ENCODE data around the gene HNRNPK.

Gene HNRNPK

GRCh38 chr9:83934569-83935275 lies 45.3 kb downstream of the HNRNPK start:
- DNase-seq (ENCODE audit: low read depth, low spot score): no peak

- no peak for DNase-seq (ENCODE audit: low read depth, low spot score)
These were observed 46.2 kb downstream of the HNRNPK start for GRCh38 chr9:83933790-83934189.

- DNase-seq (ENCODE audit: low read depth, low spot score): no peak
These were observed 47.2 kb downstream of the HNRNPK start for GRCh38 chr9:83932851-83933250.

GRCh38 chr9:83932011-83932410 lies 48.0 kb downstream of the HNRNPK start:
- no peak for DNase-seq (ENCODE audit: low read depth, low spot score)

- no peak for DNase-seq (ENCODE audit: low read depth, low spot score)
These were observed 49.1 kb downstream of the HNRNPK start for GRCh38 chr9:83930881-83931280.

- DNase-seq (ENCODE audit: low read depth, low spot score): no peak
These were observed 52.4 kb downstream of the HNRNPK start for GRCh38 chr9:83927591-83927990.

GRCh38 chr9:83920927-83921707 lies 58.9 kb downstream of the HNRNPK start, which contains the start of gene KIF27:
Gene KIF27, minus strand, starts transcription at chr9:83921432. Its CDS starts 5,841 bp downstream, at chr9:83915591.
- DNase-seq (ENCODE audit: low read depth, low spot score): peak; percentile 61

- DNase-seq (ENCODE audit: low read depth, low spot score): no peak
These were observed 59.5 kb downstream of the HNRNPK start for GRCh38 chr9:83920469-83920926.

- DNase-seq (ENCODE audit: low read depth, low spot score): no peak
These were observed 60.9 kb downstream of the HNRNPK start for GRCh38 chr9:83919111-83919510.

Data from iPS DF 19.7 (cell line).